OCI-LY7 (cell line): Measurements from ENCODE around the gene KIAA1328. TPM values are rescaled to one million over a fixed set of nuclear protein-coding genes. Genes with fewer than 3 reads are reported as not detected.

Experiments used
- BruUV-seq: library from RNA; stranded (reverse); fragments of 400-500 nt; replicated peaks from 2 replicates; lab custom pipeline; 2021; lab: Mats Ljungman, UMichigan
- CTCF ChIA-PET: fragments of 300-600 bp; sonication (Branson Sonifier 250); formaldehyde crosslinking; loops from one replicate; lab custom pipeline; 2022; ENCODE audit warnings: antibody characterized with exemption; ENCODE audit not compliant: unreplicated experiment; lab: Charles Lee
- POLR2A ChIA-PET: fragments of 300-600 bp; sonication (Branson Sonifier 250); formaldehyde crosslinking; loops from one replicate; lab custom pipeline; 2022; ENCODE audit warnings: antibody characterized with exemption; lab: Charles Lee
- DNase-seq: peaks from one replicate; pipeline ENCODE4 v3.0.0-alpha.2; 2015; ENCODE audit warnings: low spot score
- H2AFZ ChIP-seq: fragments of 200-600 bp; sonication (generic), shearing (Covaris generic); 2 replicates; pipeline ENCODE4 v1.6.1; 2014; ENCODE audit warnings: mild to moderate bottlenecking, antibody characterized with exemption, low read length, moderate library complexity
- H3K27ac ChIP-seq: fragments of 200-600 bp; sonication (generic); 2 replicates; pipeline ENCODE4 v1.5.1; 2014; ENCODE audit warnings: mixed run types, low read depth, mild to moderate bottlenecking, moderate library complexity, low read length, inconsistent platforms; ENCODE audit not compliant: poor library complexity, severe bottlenecking
- H3K36me3 ChIP-seq: fragments of 200-600 bp; sonication (generic); 2 replicates; pipeline ENCODE4 v1.6.1; 2014; ENCODE audit warnings: mild to moderate bottlenecking, antibody characterized with exemption, low read length, moderate library complexity, mixed read lengths; ENCODE audit not compliant: insufficient read depth
- H3K4me1 ChIP-seq: fragments of 200-600 bp; sonication (generic); 2 replicates; pipeline ENCODE4 v1.5.1; 2014; ENCODE audit warnings: mild to moderate bottlenecking, low read length; ENCODE audit not compliant: insufficient read depth, poor library complexity, severe bottlenecking
- H3K4me2 ChIP-seq: fragments of 200-600 bp; sonication (generic); 2 replicates; pipeline ENCODE4 v1.6.1; 2014; ENCODE audit warnings: mild to moderate bottlenecking, low read length
- H3K4me3 ChIP-seq: fragments of 200-600 bp; sonication (generic); 2 replicates; pipeline ENCODE4 v1.5.1; 2014; ENCODE audit warnings: mild to moderate bottlenecking, low read depth, low read length; ENCODE audit not compliant: poor library complexity, severe bottlenecking
- H3K79me2 ChIP-seq: fragments of 200-600 bp; sonication (generic); 2 replicates; pipeline ENCODE4 v1.6.1; 2016; ENCODE audit warnings: low read depth, mild to moderate bottlenecking, low read length, moderate library complexity, mixed read lengths; ENCODE audit not compliant: insufficient read depth
- H3K9me2 ChIP-seq: fragments of 200-600 bp; sonication (generic); 2 replicates; pipeline ENCODE4 v1.6.1; 2016; ENCODE audit warnings: mild to moderate bottlenecking, low read length, mixed read lengths; ENCODE audit not compliant: insufficient read depth
- H3K9me3 ChIP-seq: fragments of 200-600 bp; sonication (generic); 2 replicates; pipeline ENCODE4 v1.6.1; 2014; ENCODE audit warnings: mild to moderate bottlenecking, mixed run types, low read length, mixed read lengths
- H4K20me1 ChIP-seq: fragments of 200-600 bp; sonication (generic); 2 replicates; pipeline ENCODE4 v1.6.1; 2014; ENCODE audit warnings: mild to moderate bottlenecking, antibody characterized with exemption, low read length, moderate library complexity, mixed read lengths; ENCODE audit not compliant: insufficient read depth
- EZH2phosphoT487 ChIP-seq: fragments of 200-600 bp; sonication (generic); IDR thresholded peaks from 2 replicates; pipeline ENCODE4 v1.6.1; 2018; ENCODE audit warnings: low read depth, borderline replicate concordance, mild to moderate bottlenecking, mixed run types, antibody characterized with exemption, low read length, moderate library complexity, mixed read lengths
- intact Hi-C: fragments of 100-400 bp; cut with micrococcal nuclease; formaldehyde crosslinking; loops from one replicate; pipeline ENCODE4 v1.10.0; 2022; ENCODE audit not compliant: unreplicated experiment
- total RNA-seq, 2 experiments: library from RNA; depleted of rRNA in 1 of 2; stranded (reverse); fragments of >200 nt in 1 of 2; shearing (Covaris generic) in 1 of 2; gene quantifications; 2 replicates each; pipeline ENCODE4 v1.2.3, GENCODE V29; 2014 to 2022
- TF ChIP-seq, protein P1 (sequence below): fragments of 200-600 bp; sonication (generic); conservative IDR thresholded peaks from 2 replicates; pipeline ENCODE4 v1.5.1; 2014; ENCODE audit warnings: mild to moderate bottlenecking, antibody characterized with exemption, low read length, moderate library complexity, mixed read lengths

KIAA1328 gene
- total RNA-seq, 2 experiments from 2014 or later = 3.0 to 5.8 TPM

- ChIA-PET CTCF (no interaction called here), POLR2A (no interaction called here)
- no TSS peak for BruUV-seq
- DNase-seq = no peak
- Histone ChIP-seq H4K20me1 (no peaks in the 10 kb centered on the region; the same call in 1 of the 2 replicates), H3K9me3 (no peaks in the 10 kb centered on the region), H3K79me2 (no peaks in the 10 kb centered on the region), H2AFZ (no peak overlapping the region), H3K9me2 (no peaks in the 10 kb centered on the region), H3K4me2 (no peak overlapping the region), H3K4me3 (no peak overlapping the region), H3K36me3 (peaks cover 18% of the 10 kb centered on the region), H3K27ac (no peak overlapping the region), H3K4me1 (no peaks in the 10 kb centered on the region)
- TF ChIP-seq, protein P1, sequence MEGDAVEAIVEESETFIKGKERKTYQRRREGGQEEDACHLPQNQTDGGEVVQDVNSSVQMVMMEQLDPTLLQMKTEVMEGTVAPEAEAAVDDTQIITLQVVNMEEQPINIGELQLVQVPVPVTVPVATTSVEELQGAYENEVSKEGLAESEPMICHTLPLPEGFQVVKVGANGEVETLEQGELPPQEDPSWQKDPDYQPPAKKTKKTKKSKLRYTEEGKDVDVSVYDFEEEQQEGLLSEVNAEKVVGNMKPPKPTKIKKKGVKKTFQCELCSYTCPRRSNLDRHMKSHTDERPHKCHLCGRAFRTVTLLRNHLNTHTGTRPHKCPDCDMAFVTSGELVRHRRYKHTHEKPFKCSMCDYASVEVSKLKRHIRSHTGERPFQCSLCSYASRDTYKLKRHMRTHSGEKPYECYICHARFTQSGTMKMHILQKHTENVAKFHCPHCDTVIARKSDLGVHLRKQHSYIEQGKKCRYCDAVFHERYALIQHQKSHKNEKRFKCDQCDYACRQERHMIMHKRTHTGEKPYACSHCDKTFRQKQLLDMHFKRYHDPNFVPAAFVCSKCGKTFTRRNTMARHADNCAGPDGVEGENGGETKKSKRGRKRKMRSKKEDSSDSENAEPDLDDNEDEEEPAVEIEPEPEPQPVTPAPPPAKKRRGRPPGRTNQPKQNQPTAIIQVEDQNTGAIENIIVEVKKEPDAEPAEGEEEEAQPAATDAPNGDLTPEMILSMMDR = no peak
- intact Hi-C loops = no loop called here
These were observed 17.0 kb upstream of the KIAA1328 start for GRCh38 chr18:36811955-36812354.

- ChIA-PET POLR2A (interaction anchor here (0.5 to 0.6 kb wide), 2 partner anchors 21 to 269 kb away, joined by 3 to 4 read pairs; no protein-coding TSS in a partner anchor), CTCF (no interaction called here)
- no peak overlapping the region for H3K4me2 ChIP-seq
- peaks cover 14% of the 10 kb centered on the region for H3K36me3 ChIP-seq
- intact Hi-C loops = no loop called here
- H3K4me1 ChIP-seq = no peaks in the 10 kb centered on the region
- no peaks in the 10 kb centered on the region for H3K79me2 ChIP-seq
- no peaks in the 10 kb centered on the region for H3K9me2 ChIP-seq
- H3K27ac ChIP-seq = no peak overlapping the region
- no peaks in the 10 kb centered on the region for H3K9me3 ChIP-seq
- TF ChIP-seq, protein P1 = no peak
- no peak for TF ChIP-seq EZH2phosphoT487
- H2AFZ ChIP-seq = no peak overlapping the region
- H4K20me1 ChIP-seq = no peaks in the 10 kb centered on the region; the same call in 1 of the 2 replicates
- no peak overlapping the region for H3K4me3 ChIP-seq
- no peak for DNase-seq
- BruUV-seq = no TSS peak
These were observed 16.2 kb upstream of the KIAA1328 start for GRCh38 chr18:36812678-36813077.

GRCh38 chr18:36813101-36813775, 15.7 kb upstream of the KIAA1328 start:
- H3K4me2 ChIP-seq = no peak overlapping the region

More at GRCh38 chr18:36813101-36813775, 15.7 kb upstream of the KIAA1328 start:
- BruUV-seq = no TSS peak
- no peaks in the 10 kb centered on the region for H3K4me1 ChIP-seq
- DNase-seq = no peak
- H3K9me3 ChIP-seq = no peaks in the 10 kb centered on the region
- no peaks in the 10 kb centered on the region; the same call in 1 of the 2 replicates for H4K20me1 ChIP-seq
- no peak for TF ChIP-seq EZH2phosphoT487
- TF ChIP-seq, protein P1 = no peak
- H3K4me3 ChIP-seq = no peak overlapping the region
- ChIA-PET CTCF (no interaction called here), POLR2A (interaction anchor here (0.5 to 0.6 kb wide), 2 partner anchors 21 to 268 kb away, joined by 3 to 4 read pairs; no protein-coding TSS in a partner anchor)
- H2AFZ ChIP-seq = no peak overlapping the region
- no peaks in the 10 kb centered on the region for H3K79me2 ChIP-seq
- intact Hi-C loops = no loop called here
- H3K9me2 ChIP-seq = no peaks in the 10 kb centered on the region
- peaks cover 16% of the 10 kb centered on the region for H3K36me3 ChIP-seq
- H3K27ac ChIP-seq = no peak overlapping the region
